Stimulated activated CD4-positive, alpha-beta T cell treated with anti-CD3 and anti-CD28 coated beads, Interleukin-15, amount 100 ng/mL, for 48 hours (primary cell): ENCODE measurements around the gene SHANK3.
"Not testable (repeated sequence)": the region's sequence is repeated elsewhere in the genome, so short reads cannot be mapped to it uniquely, and the experiment has no call there.

Experiments
- DNase-seq, 2 donors: peaks; one replicate each; pipeline ENCODE4 v3.0.0-alpha.2; 2020; ENCODE audit warnings: low read depth in 2 of 2

SHANK3 gene

GRCh38 chr22:50653256-50653655 is 19.4 kb upstream of the SHANK3 start:
- DNase-seq, result no peak

GRCh38 chr22:50654664-50655063 is 18.0 kb upstream of the SHANK3 start:
- DNase-seq, result not testable (repeated sequence)

- DNase-seq, result no peak
These were observed 16.2 kb upstream of the SHANK3 start for GRCh38 chr22:50656122-50657070.

- DNase-seq, result no peak
These were observed 14.7 kb upstream of the SHANK3 start for GRCh38 chr22:50657925-50658324.

GRCh38 chr22:50659711-50660110 is 12.9 kb upstream of the SHANK3 start:
- not testable (repeated sequence) for DNase-seq

GRCh38 chr22:50660306-50660705 is 12.3 kb upstream of the SHANK3 start:
- DNase-seq, result no peak

GRCh38 chr22:50665212-50665611 is 7.4 kb upstream of the SHANK3 start:
- DNase-seq, result no peak

GRCh38 chr22:50665738-50666137 is 6.9 kb upstream of the SHANK3 start:
- no peak for DNase-seq

- no peak for DNase-seq
These were observed 2.1 kb upstream of the SHANK3 start for GRCh38 chr22:50670513-50670912.

GRCh38 chr22:50670914-50671538 is 1.6 kb upstream of the SHANK3 start:
- DNase-seq, result no peak

- DNase-seq, result no peak
These were observed 982 bp upstream of the SHANK3 start for GRCh38 chr22:50671641-50672040.

- DNase-seq, result no peak
These were observed 582 bp upstream of the SHANK3 start for GRCh38 chr22:50672041-50672440.

- DNase-seq, result no peak
These were observed 857 bp downstream of the SHANK3 start for GRCh38 chr22:50673231-50674129.

- DNase-seq, result no peak
These were observed 1.5 kb downstream of the SHANK3 start for GRCh38 chr22:50674130-50674500.

GRCh38 chr22:50674606-50675552 is 2.3 kb downstream of the SHANK3 start:
- DNase-seq, result no peak

GRCh38 chr22:50675553-50676179 is 3.0 kb downstream of the SHANK3 start:
- no peak for DNase-seq

GRCh38 chr22:50676180-50676636 is 3.6 kb downstream of the SHANK3 start:
- no peak for DNase-seq

GRCh38 chr22:50676661-50677492 is 4.3 kb downstream of the SHANK3 start:
- DNase-seq, result no peak

- DNase-seq, result no peak
These were observed 5.0 kb downstream of the SHANK3 start for GRCh38 chr22:50677493-50678217.
